Adipocyte (in vitro differentiated cells): Measurements from ENCODE around the gene COPS9.

Experiments used
- DNase-seq: peaks from one replicate; pipeline ENCODE4 v3.0.0-alpha.2; 2015; ENCODE audit warnings: low read depth
- H3K27me3 ChIP-seq: replicated peaks from 2 replicates; pipeline ENCODE4 v1.7.0; 2013; ENCODE audit warnings: mild to moderate bottlenecking, low read length, moderate library complexity; ENCODE audit not compliant: control insufficient read depth, insufficient read depth
- H3K36me3 ChIP-seq: 2 replicates; pipeline ENCODE4 v1.7.0; 2013; ENCODE audit warnings: low read length, mild to moderate bottlenecking, moderate library complexity; ENCODE audit not compliant: control insufficient read depth, insufficient read depth, severe bottlenecking
- H3K4me1 ChIP-seq: 2 replicates; pipeline ENCODE4 v1.7.0; 2013; ENCODE audit warnings: mild to moderate bottlenecking, low read length, moderate library complexity; ENCODE audit not compliant: control insufficient read depth, insufficient read depth
- H3K4me3 ChIP-seq: 2 replicates; pipeline ENCODE4 v1.7.0; 2013; ENCODE audit warnings: mild to moderate bottlenecking, low read length, moderate library complexity
- H3K9ac ChIP-seq: 2 replicates; pipeline ENCODE4 v1.7.0; 2013; ENCODE audit warnings: mild to moderate bottlenecking, low read length, moderate library complexity
- H3K9me3 ChIP-seq: 2 replicates; pipeline ENCODE4 v1.7.0; 2013; ENCODE audit warnings: mild to moderate bottlenecking, low read length, moderate library complexity; ENCODE audit not compliant: control insufficient read depth

COPS9 gene

DNA sequence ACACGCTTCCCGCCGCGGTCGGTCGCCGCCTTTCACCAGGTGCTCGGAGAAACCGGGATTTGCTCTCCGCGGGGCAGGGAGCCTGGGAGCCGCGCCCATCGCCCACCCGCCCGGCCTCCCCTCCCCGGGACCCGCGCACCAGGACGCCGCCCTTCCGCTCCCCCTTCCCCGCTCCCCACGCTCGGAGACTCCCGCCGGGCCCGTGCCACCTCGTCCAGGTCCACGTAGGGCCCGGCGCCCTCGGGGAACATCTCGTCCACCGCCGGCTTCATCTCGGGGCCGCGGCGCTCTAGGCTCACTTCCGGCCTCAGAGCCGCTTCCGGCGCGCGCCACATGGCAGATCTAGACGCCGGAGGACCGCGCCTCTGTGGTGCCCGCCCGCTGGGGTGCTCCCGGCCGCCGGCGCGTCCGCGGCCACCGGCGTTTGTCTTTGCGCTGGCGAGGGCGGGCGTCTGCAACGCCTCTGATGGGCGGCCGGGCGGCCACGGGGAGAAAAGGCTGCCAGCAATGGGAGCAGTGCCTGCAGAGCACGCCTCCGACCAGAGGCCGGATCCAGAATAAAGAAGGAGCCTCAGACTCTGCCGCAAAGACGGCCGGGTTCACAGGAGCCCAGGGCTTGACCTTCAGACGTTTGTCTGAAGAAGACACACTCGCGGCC is at the start of gene COPS9:
TSS of gene COPS9 (minus strand) at position 293 of the 658 bp plus-strand sequence. CDS start at position 272, 21 bp downstream.
- Histone ChIP-seq H3K4me1 (peaks cover 14% of the 10 kb centered on the region), H3K27me3 (no peaks in the 10 kb centered on the region), H3K9ac (peak within 1 kb of the TSS; percentile 96), H3K9me3 (no peaks in the 10 kb centered on the region), H3K36me3 (peaks cover 24% of the 10 kb centered on the region), H3K4me3 (peak within 1 kb of the TSS; percentile 98)
- DNase-seq, result peak; percentile 96

DNA sequence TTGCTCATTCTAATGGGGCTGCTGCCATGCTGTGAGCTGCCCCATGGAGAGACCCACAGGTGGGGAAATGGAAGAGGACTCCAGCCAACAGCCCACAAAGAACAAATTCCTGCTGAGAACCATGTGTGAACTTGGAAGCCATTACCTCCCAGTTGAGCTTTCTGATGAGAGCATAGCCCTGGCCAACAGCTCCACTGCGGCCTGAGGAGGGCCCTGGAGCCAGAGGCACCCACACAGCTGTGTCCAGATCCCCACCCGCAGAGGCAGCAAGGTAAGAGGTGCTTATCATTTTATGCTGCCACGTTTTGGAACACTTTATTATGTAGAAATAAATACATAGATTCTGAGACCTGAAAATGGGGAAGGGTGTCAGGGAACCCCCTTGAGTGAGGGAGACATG is 48.6 kb upstream of the COPS9 start:
- Histone ChIP-seq H3K27me3 (peaks cover 75% of the 10 kb centered on the region), H3K4me1 (no peaks in the 10 kb centered on the region), H3K4me3 (no peak overlapping the region), H3K9me3 (peaks cover 14% of the 10 kb centered on the region), H3K9ac (no peak overlapping the region), H3K36me3 (no peaks in the 10 kb centered on the region)
- DNase-seq, result no peak

DNA sequence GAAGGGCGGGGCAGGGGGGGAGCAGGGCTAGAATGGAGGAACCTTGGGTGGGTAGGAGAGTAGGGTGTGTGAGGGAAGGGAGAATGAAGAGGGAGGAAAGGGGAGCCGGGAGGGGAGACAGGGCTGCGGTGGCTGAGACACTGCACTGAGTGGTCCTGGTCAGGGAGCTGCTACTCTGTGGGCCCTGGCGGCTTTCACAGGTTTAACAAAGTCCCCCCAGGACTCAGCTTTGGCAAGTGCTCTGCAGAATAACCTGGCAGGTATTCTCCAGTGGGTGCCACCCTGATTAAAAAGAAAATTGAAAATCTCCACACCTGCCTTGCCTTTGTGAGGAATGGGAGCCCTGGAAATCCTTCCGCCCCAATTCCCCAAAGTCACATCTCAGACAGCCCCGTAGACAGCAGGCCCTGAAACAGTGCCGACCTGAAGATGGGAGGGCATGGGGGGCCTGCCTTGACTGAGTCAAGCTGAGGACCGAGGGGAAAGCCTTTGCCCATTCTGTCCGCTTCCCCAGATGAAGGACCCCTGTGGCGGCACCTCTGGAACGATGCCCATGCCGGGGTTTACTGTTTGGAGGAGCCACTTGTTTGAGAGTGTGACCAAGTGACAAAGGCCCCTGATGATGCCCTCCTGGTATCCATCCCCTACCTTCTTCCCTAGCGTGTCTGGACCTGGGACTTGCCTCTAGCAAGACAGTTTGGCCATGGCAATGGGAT is 47.9 kb upstream of the COPS9 start:
- Histone ChIP-seq H3K4me3 (no peak overlapping the region), H3K27me3 (peaks cover 78% of the 10 kb centered on the region)

DNA sequence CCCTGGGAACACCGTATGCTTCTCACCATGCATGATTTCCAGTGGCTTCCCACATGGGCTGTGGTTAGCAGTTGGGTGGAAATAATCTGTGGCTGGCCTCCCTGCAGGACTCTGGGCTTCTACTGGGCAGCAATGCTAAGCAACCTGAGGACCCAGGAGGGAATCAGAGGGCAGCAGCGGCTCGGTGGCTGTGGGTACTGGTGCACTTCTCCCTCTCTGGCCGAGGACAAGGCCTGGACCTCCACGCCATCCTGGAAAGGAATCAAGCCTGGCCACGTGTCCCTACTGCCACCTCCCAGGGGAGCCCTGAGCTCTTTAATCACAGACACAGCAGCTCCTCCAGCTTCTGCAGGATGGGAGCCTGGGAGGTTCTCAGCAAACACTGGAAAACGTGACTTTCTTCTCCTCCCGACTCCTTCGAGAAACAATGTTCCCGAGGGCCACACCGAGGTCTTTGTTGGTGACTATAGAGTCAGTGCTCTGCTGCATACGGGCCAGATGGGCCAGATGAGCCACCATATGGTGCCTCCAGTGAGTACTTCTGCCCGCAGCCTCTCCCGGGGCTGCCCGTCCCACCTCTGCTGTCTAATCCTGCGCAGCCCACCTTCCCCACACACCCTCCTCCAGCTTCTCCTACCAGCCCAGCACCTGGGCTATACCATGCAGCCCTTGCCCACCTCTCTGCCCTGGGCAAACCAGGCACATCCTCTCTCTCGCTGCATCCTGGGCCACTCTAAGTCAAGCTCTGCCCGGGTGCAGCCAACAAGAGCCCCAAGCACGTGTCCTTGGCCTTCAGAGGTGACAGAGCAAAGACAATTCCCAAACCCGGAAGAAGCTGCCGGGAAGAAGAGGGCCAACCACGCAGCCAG is 47.1 kb upstream of the COPS9 start:
- no peak overlapping the region for H3K4me3 ChIP-seq
- H3K36me3 ChIP-seq, result no peaks in the 10 kb centered on the region
- peaks cover 11% of the 10 kb centered on the region for H3K9me3 ChIP-seq
- H3K4me1 ChIP-seq, result no peaks in the 10 kb centered on the region
- no peak overlapping the region for H3K9ac ChIP-seq
- peaks cover 82% of the 10 kb centered on the region for H3K27me3 ChIP-seq
- DNase-seq, result no peak

More for the DNA sequence above, 47.9 kb upstream of the COPS9 start:
- Histone ChIP-seq H3K9ac (no peak overlapping the region), H3K4me1 (no peaks in the 10 kb centered on the region), H3K36me3 (no peaks in the 10 kb centered on the region), H3K9me3 (peaks cover 14% of the 10 kb centered on the region)
- DNase-seq, result no peak

DNA sequence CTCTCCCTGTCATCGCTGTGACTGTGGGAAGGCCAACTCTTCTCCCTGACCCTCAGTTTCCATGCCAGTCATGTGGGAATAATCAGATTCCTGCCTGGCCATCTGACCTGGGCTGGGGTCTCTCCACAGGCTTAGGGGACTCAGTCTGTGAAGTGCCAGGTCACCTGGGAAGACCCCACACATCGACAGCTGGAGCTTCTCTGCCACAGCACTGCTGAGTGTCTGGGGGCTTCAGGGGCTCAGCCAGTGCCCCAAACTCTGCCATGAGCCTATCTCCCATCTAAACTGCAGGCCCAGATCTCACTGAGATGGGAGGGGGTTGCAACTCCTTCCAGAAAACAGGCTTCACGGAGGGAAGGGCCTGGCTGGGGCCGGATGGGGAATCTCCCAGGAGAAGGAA is 46.4 kb upstream of the COPS9 start:
- no peaks in the 10 kb centered on the region for H3K36me3 ChIP-seq
- peaks cover 3% of the 10 kb centered on the region for H3K9me3 ChIP-seq
- no peak overlapping the region for H3K9ac ChIP-seq
- no peaks in the 10 kb centered on the region for H3K4me1 ChIP-seq
- H3K4me3 ChIP-seq, result no peak overlapping the region
- DNase-seq, result no peak
- H3K27me3 ChIP-seq, result peaks cover 85% of the 10 kb centered on the region

DNA sequence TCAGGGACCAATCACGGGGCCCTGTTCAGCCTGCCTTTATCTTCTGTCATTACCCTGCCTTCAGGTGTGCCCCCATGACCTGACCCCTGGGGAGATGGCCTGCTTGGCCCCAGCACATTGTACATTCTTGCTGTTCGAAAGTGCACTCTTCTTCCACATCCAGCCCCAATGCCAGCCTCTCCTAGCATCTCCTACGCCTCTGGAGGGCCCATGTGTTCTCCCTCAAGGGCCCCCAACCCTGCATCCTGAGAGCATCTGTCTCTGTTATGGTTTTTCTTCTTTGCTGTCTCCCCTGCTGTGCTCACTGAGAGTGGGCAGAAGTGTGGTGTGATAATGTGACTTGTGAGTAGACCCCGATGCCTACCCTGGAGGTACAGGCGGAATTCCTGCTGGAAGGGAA is 45.9 kb upstream of the COPS9 start:
- H3K27me3 ChIP-seq, result peaks cover 85% of the 10 kb centered on the region
- no peak overlapping the region for H3K4me3 ChIP-seq
- no peak for DNase-seq
- no peaks in the 10 kb centered on the region for H3K9me3 ChIP-seq
- no peak overlapping the region for H3K9ac ChIP-seq
- no peaks in the 10 kb centered on the region for H3K36me3 ChIP-seq
- no peaks in the 10 kb centered on the region for H3K4me1 ChIP-seq

DNA sequence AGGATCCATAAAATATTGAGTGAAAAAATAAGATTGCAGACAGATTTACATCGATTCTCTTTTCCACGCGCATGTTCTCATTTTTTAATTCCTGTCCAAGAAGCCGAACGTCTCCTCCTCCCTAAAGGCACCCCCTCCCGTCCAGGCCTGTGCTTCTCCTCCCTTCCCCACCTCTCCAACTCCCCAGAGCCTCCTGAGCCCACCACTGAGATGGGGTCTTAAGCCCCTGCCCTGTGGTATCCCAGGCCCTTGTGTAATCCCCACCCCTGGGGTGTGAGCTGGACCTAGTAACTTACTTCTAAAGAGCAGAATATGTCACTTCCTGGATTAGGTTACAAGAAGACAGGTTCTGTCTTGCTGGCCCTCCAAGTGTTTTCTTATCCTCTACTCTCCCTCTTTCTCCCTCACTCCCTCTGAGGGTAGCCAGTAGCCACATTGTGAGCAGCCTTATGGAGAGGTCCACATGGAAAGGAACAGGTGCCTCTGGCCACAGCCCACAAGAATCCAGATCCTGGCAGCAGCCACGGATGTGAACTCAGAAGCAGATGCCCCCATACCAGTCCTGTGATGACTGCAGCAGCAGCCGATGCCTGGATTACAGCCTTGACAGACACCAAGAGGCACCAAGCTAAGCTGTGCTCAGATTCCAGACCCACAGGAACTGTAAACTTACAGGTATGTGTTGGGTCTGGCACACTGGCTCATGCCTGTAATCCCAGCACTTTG is 44.0 kb upstream of the COPS9 start:
- Histone ChIP-seq H3K4me1 (no peaks in the 10 kb centered on the region), H3K9ac (no peak overlapping the region), H3K27me3 (peaks cover 90% of the 10 kb centered on the region), H3K36me3 (no peaks in the 10 kb centered on the region), H3K4me3 (no peak overlapping the region), H3K9me3 (no peaks in the 10 kb centered on the region)
- DNase-seq, result no peak

DNA sequence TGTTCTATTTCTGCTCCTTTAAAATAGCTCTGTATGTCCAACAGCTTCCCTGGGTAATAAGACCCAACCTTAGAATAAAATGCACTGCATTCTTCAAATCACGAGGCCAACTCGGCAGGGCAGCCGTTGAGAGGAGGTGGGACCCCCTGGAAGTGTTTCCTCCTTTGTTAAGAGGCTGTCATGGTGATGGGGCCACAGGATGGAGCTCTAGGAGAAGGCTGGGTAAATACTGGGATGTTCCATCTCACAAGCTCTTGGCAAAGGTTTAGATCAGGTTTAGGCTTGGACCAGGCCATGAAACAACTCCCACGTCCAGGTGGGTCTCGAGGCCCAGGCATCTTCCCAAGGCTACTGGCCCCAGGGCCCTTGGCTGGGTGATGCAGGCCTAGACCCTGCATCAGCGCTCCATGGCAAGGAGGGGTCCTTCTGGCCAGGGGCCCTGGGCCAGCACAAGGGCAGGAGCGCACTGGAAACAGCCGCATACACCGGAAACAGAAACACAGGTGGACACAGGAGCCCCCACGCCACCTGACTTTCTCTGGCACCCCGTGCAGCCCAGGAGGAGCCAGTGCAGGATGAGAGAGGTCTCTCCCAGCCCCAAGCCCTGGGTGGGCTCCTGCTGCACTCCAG is 43.2 kb upstream of the COPS9 start:
- no peak for DNase-seq
- Histone ChIP-seq H3K4me3 (no peak overlapping the region), H3K4me1 (no peaks in the 10 kb centered on the region), H3K27me3 (peaks cover 88% of the 10 kb centered on the region), H3K9me3 (no peaks in the 10 kb centered on the region), H3K9ac (no peak overlapping the region), H3K36me3 (no peaks in the 10 kb centered on the region)

DNA sequence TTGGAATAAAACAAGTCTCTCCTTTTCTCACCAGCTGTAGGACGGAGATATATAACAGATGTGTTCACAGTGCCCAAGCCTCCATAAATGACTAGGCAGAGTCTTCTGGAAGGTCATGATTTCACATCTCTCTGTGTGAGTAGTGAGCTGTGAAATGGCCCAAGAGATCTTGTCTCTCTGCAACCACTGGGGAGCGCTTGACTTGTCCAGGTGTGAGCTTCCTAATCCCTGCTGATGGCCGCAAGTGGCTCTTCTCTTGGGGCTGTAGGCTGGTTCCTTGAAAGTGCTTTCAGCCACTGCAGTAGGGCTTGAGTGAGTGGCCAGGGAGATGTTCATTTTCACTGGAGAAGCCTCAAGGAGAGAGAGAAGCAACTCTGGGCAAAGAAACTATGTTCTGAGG is 42.5 kb upstream of the COPS9 start:
- DNase-seq, result no peak
- Histone ChIP-seq H3K27me3 (peaks cover 94% of the 10 kb centered on the region), H3K36me3 (no peaks in the 10 kb centered on the region), H3K9me3 (peaks cover under 1% of the 10 kb centered on the region), H3K4me3 (no peak overlapping the region), H3K4me1 (no peaks in the 10 kb centered on the region), H3K9ac (no peak overlapping the region)

DNA sequence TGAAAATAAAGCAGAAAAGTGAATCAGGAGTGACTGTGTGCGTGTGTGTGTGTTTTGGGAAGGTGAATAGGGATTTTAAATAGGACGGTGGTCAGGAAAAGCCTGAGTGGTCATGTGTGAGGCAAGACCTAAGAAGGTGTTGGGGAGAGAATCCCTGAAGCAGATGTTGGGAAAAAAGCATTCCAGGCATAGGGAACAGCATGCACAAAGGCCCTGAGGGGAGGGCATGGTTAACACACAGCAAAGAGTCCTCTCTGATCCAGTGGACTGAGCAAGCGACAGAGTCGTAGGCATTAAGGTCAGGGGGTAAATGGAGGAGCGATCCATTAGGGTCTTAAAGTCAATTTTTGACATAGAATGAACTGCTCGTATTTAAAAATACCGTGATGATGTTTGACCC is 38.4 kb upstream of the COPS9 start:
- Histone ChIP-seq H3K4me3 (no peak overlapping the region), H3K4me1 (no peaks in the 10 kb centered on the region), H3K36me3 (no peaks in the 10 kb centered on the region), H3K9me3 (peaks cover 18% of the 10 kb centered on the region), H3K9ac (no peak overlapping the region), H3K27me3 (peaks cover 85% of the 10 kb centered on the region)
- no peak for DNase-seq
